ENCODE data around the gene GPR148.

GRCh38 chr2:130727286-130727924 is 1.5 kb upstream of the GPR148 start:
- TF ChIP-seq CTCF (IDR thresholded peaks at IDR 0.05) (no peak), POLR2A (IDR thresholded peaks at IDR 0.05) (no peak)

All from vagina (tissue), 2 donors.